ENCODE results near the gene PNPLA7. TPM values are rescaled to one million over a fixed set of nuclear protein-coding genes. Genes with fewer than 3 reads are reported as not detected.

PNPLA7 gene
- total RNA-seq, 4 donors from 2014 or later: 24.1 to 44.3 (median 28.2) TPM

DNA sequence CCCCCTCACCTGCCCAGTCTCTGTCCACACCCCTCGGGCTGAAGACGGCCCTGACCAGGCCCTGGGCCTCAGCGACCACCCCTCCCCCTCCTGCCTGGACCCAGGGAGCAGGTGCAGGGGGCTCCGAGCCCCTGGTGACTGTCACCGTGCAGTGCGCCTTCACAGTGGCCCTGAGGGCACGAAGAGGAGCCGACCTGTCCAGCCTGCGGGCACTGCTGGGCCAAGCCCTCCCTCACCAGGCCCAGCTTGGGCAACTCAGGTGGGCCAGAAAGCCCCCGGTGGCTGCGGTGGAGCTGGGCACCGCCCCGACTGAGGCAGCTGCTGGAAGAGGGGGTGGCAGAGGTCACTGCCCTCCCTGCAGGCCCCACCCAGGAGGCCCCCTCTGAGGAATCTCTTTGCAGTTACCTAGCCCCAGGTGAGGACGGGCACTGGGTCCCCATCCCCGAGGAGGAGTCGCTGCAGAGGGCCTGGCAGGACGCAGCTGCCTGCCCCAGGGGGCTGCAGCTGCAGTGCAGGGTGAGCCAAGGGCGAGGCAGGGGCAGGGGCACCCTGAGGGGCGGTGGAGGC lies 116.8 kb downstream of the PNPLA7 start:
- no peak overlapping the region for H3K4me3 ChIP-seq (ENCODE audit: low read depth, poor library complexity, severe bottlenecking)
- WGBS, 2 donors: 74 to 90% methylated on average over 5 to 19 of the region's 19 CpGs
- peak in 1 of 2 donors; percentile 81 for DNase-seq (ENCODE audit: low spot score in 2 of 2)
- no peak for TF ChIP-seq POLR2A (IDR thresholded peaks at IDR 0.05)
- TF ChIP-seq, protein P1, sequence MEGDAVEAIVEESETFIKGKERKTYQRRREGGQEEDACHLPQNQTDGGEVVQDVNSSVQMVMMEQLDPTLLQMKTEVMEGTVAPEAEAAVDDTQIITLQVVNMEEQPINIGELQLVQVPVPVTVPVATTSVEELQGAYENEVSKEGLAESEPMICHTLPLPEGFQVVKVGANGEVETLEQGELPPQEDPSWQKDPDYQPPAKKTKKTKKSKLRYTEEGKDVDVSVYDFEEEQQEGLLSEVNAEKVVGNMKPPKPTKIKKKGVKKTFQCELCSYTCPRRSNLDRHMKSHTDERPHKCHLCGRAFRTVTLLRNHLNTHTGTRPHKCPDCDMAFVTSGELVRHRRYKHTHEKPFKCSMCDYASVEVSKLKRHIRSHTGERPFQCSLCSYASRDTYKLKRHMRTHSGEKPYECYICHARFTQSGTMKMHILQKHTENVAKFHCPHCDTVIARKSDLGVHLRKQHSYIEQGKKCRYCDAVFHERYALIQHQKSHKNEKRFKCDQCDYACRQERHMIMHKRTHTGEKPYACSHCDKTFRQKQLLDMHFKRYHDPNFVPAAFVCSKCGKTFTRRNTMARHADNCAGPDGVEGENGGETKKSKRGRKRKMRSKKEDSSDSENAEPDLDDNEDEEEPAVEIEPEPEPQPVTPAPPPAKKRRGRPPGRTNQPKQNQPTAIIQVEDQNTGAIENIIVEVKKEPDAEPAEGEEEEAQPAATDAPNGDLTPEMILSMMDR (IDR thresholded peaks at IDR 0.05): no peak
- intact Hi-C loops (cut with DNase I; ENCODE audit: low total_unique reads): no loop called here

DNA sequence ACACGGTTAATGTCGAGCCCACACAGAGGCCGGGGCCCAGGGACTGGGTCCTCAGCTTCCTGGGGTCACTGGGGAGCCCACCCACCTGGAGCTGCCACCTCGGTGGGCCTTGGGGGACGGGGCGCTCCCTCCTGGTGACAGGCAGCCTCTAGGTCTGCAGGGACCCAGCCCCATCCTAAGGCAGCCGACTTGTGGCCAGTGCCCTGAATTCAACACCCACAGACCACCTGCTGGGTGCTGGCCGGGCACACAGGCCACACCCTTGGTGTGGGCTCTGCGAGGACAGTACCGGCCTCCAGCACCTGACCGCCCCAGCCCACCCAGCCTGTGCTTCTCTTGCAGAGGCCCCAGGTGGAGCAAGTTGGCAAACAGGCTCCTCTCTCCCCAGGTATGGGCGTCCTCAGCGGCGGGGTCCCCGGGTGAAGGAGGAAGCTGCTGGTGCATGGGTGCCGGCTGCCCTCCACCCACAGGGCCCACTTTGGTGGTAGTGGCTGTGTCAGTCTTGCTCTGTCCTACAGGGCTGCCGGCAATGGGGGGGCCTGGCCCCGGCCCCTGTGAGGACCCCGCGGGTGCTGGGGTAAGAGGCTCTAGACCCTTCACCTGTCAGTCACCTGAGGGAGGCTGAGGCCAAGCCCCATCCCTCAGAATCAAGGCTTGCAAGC lies 117.4 kb downstream of the PNPLA7 start:
- TF ChIP-seq, protein P1 (IDR thresholded peaks at IDR 0.05): no peak
- no peak for TF ChIP-seq POLR2A (IDR thresholded peaks at IDR 0.05)
- intact Hi-C loops (cut with DNase I; ENCODE audit: low total_unique reads): no loop called here
- H3K4me3 ChIP-seq (ENCODE audit: low read depth, poor library complexity, severe bottlenecking): no peak overlapping the region
- WGBS, 2 donors: 84 to 88% methylated on average over 11 to 18 of the region's 20 CpGs
- DNase-seq (ENCODE audit: low spot score in 2 of 2): peak in 1 of 2 donors; percentile 82

DNA sequence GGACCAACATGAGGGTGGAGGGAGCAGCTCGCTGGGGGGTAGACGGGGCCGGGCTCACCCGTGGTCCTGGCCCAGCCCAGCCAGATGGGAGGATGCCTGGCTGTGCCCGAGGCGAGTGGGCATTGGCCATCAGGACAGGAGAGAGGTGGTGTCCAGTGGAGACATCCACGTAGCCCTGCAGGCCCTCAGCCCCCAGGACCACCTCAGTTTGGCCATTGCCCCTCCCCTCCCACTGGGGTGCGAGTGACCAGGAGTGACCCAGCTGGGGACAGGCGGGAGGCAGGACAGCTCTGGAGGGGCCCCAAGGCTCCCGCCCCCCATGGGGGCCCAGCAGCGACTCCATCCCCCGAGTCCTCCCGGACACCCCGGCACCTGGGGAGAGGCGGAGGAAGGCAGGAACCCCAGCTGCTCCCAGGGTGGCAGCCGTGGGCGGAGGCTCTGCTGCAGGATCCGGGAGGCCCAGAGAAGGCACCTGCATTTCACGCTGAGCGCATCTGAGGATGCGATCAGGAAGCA lies 118.7 kb downstream of the PNPLA7 start:
- peak in 1 of 2 donors; percentile 82 for DNase-seq (ENCODE audit: low spot score in 2 of 2)
- WGBS, 2 donors: 69 to 81% methylated on average over 17 to 21 of the region's 21 CpGs
- TF ChIP-seq POLR2A (IDR thresholded peaks at IDR 0.05): no peak
- TF ChIP-seq, protein P1 (IDR thresholded peaks at IDR 0.05): no peak
- H3K4me3 ChIP-seq (ENCODE audit: low read depth, poor library complexity, severe bottlenecking): no peak overlapping the region
- intact Hi-C loops (cut with DNase I; ENCODE audit: low total_unique reads): no loop called here

DNA sequence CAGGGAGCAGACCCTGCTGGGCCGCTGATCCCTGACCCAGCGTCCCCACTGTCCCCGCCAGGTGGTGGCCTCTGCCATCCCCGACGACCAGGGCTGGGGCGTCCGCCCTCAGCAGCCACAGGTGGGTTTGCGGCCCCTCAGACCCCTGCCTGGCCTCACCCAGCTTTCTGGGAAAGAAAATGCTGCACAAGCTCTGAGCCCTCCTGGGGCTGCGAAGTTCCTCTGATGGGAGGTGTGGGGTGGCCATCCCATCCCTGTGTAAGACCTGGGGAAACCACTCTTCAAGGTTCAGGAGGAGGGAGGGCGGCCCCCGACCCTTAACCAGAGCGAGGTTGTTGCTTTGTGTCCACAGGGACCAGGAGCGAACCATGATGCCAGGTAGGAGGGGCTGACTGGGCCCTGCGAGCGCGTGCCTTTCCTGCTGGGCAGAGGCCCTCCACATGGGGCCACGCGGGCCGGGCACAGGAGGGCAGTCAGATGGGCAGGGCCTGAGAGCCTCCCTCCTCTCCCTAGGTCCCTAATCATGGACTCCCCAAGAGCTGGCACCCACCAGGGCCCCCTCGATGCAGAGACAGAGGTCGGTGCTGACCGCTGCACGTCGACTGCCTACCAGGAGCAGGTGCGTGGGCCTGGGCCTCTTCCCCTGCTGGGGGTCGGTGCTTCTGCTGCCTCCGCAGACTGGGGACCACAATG lies 119.3 kb downstream of the PNPLA7 start:
- intact Hi-C loops (cut with DNase I; ENCODE audit: low total_unique reads): no loop called here
- 86 to 98% methylated on average over 10 to 22 of the region's 27 CpGs for WGBS, 2 donors
- TF ChIP-seq, protein P1 (IDR thresholded peaks at IDR 0.05): no peak
- TF ChIP-seq POLR2A (IDR thresholded peaks at IDR 0.05): no peak
- DNase-seq (ENCODE audit: low spot score in 2 of 2): peak in 1 of 2 donors; percentile 80
- no peak overlapping the region for H3K4me3 ChIP-seq (ENCODE audit: low read depth, poor library complexity, severe bottlenecking)

DNA sequence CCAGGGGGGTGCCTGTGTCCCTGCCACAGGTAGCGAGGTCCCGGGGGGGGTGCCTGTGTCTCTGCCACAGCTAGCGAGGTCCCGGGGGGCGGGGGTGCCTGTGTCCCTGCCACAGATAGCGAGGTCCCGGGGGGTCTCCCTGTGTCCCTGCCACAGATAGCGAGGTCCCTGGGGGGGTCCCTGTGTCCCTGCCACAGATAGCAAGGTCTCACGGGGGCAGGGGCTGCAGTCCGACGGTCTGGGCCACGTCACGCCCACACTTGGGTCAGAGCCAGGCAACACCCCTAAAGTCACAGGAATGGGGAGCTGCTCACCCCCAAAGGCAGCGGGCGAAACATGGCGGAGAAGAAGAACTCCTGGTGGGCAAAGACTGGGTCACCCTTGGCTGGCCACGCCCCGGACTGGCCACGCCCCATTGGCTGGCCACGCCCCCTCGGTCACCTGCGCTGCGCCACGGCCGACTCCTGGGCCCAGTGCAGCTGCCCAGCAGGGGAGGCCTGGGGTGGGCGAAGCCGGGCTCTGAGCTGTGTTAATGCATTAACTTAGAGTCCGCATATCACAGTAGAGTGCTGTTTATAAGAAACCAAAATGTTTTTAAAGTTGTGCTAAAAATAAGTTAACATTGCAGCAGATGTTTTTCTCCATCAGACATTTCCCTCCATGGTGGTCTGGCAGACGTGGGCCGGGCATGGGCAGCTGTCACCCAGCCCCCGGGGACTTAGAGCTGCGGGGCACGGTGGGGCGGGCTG lies 120.1 kb downstream of the PNPLA7 start:
- 57 to 69% methylated on average over 29 to 32 of the region's 34 CpGs for WGBS, 2 donors
- no peak overlapping the region for H3K4me3 ChIP-seq (ENCODE audit: low read depth, poor library complexity, severe bottlenecking)
- peak in 1 of 2 donors; percentile 84 for DNase-seq (ENCODE audit: low spot score in 2 of 2)
- intact Hi-C loops (cut with DNase I; ENCODE audit: low total_unique reads): no loop called here
- no peak for TF ChIP-seq POLR2A (IDR thresholded peaks at IDR 0.05)
- TF ChIP-seq, protein P1 (IDR thresholded peaks at IDR 0.05): no peak

Measured in lower leg skin (tissue), 4 donors.